Activated CD8-positive, alpha-beta memory T cell treated with anti-CD3 and anti-CD28 coated beads, Interleukin-2, amount 50 U/mL, for 48 hours (primary cell): ENCODE measurements around the gene SGSM1.

Experiments
- DNase-seq: peaks from one replicate; pipeline ENCODE4 v3.0.0-alpha.2; 2020

SGSM1 gene

DNA sequence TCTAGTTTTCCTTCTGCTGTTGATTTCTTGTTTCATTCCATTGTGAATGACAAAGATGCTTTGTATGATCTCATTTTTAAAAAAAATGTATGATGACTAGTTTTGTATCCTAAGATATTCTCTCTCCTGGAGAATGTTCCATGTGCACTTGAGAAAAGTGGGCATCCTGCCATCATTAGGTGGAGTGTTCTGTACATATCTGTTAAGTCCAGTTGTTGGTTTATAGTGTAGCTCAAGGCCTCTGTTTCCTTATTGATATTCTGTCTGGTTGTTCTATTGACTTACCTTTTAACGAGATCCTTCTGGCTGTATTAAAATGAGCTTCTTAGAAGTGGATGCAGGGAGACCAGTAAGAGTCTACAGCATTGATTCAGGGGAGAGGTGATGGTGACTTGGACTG, 35.2 kb downstream of the SGSM1 start:
- no peak for DNase-seq

DNA sequence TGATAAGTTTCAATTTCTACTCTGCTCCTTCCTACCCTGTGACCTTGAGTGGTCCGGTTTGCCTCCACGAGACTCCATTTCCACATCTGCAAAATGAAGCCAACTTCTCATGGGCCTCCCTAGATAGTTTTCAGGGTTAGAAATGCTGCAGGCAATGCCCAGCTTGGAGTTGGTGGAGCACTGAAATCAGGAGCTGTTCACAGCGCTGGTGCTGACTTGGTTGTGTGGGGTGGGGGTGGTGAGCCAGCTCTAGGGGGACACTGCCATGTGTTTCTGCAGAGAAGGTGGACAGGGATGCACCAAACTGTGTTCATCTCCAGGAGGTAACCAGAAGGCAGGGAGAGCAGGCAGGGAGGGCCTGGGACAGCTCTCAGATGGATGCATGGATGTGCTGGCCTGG, 37.0 kb downstream of the SGSM1 start:
- DNase-seq = no peak

DNA sequence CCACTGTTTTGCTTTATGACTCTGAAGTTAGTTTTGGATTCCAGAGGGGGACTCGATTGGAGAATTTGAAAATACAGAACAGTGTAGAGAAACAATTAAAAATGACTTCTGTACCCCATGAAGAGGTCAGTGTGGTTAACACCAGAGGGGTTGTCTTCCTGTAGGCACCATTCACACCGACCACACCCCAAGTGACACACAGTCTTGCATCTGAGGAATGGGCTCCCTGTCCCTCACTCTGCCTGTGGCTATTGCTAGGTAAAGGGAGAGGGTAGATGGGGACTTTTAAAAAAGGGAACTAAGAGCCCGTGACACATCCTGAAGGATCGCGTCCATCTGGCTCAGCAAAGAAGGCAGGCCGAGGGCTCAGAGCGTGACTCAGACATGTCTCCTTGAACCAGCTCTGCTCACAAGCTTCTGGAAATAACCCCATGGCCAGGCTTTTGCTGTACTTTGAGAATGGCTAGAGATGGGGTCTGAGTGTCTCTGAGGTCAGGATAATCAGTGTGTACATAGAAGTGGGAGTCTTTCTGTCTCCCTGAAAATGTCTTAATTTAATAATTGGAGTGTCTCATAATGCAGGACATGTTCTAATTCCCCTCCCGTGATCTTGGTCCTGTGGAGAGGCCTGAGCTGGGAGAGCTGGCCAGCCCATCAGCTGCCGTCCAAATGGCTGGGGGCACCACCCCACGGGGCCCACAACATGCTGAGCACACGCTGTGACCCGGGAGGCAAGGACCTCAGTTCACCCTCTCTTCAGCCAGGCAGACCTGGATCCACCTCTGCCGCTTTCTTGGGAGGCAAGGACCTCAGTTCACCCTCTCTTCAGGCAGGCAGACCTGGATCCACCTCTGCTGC, 39.3 kb downstream of the SGSM1 start:
- DNase-seq = no peak

DNA sequence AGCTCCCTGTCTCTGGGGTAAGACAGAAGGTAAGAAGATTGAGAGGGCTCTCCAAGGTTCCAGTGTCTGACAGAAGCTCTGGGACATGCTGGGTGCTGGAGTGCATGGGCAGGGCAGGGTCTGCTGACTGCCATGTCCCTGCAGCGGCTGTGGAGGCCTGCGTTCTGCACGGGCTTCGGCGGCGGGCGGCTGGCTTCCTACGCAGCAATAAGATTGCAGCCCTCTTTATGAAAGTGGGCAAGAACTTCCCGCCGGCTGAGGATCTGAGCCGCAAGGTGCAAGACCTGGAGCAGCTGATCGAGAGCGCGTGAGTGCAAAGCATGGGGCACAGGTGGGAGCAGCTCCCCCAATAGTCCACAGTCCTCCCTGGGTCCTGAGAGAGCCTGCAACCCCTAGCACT, 41.5 kb downstream of the SGSM1 start:
- no peak for DNase-seq

DNA sequence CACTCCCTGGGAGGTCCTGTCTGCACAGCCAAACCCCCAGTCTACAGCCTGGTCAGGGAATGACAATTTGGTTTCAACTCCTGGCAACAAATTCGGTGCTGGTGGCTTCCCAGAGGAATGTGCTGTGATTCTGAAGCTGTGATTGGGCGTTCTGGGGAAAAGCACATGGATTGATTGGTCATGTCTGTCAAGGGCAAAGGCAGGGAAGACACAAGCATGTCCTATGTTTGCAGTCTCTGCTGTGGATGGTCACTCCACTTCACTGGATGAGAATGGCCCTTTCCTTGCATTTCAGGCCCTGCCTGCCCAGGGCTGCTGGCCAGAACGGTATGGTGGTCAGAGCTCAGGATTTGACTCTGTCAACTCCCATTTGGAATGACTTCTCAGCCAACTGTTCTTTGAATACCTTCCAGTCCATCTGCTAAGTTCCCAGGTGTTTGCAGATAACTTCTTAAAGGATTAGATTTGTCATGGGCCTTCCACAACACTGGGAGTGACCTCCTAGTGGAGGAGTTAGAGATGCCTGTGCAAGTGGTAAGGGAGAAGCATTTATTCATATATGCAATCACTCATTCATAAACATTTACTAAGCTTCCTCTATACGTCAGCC, 42.7 kb downstream of the SGSM1 start:
- DNase-seq = no peak

DNA sequence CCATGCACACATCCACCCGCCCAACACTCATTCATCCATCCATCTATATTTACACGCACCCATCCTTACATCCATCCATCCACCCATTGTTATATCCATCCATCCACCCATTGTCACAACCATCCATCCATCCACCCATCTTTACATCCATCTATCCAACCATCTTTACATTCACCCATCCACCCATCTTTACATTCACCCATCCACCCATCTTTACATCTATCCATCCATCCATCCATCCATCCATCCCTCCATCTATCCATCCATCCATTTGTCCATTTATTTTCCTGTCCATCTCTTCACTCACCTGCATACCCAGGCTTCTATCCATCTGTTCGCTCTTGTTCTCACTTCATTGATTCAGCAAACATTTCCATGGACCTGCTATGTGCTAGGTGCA, 49.8 kb downstream of the SGSM1 start:
- DNase-seq = no peak

DNA sequence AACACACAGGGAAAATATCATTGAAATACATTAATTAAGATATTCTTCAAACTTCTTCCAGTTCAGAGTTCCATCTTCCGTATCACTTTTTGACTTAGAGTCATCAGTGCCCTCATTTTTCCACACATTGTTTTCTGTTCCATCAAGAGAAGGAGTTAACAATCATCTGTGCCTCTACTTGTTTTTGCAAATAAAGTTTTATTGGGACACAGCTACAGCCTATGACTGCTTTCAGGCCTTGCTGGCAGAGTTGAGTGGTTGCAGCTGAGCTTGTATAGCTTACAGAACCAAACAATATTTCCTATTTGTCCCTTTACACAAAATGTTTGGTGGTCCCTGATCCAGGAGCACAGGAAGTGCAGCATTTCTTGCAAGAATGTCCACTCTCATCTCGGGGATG, 51.6 kb downstream of the SGSM1 start:
- DNase-seq = no peak

DNA sequence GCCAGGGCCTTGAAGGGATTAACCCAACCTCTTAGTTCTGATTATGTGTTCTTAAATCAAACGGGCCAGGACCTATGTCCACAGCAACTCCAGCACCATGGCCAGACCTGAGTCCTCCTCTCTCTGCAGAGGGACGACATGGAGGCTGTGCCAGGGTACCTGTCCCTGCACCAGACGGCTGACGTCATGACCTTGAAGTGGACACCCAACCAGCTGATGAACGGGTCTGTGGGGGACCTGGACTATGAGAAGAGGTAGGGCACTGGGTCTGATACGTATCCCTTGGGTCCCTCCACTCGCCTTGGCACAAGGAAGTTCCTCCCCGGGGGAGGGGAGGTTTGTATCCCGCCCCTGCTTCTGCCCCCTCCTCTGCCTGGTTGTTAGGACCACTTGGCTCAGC, 53.6 kb downstream of the SGSM1 start:
- DNase-seq = no peak

DNA sequence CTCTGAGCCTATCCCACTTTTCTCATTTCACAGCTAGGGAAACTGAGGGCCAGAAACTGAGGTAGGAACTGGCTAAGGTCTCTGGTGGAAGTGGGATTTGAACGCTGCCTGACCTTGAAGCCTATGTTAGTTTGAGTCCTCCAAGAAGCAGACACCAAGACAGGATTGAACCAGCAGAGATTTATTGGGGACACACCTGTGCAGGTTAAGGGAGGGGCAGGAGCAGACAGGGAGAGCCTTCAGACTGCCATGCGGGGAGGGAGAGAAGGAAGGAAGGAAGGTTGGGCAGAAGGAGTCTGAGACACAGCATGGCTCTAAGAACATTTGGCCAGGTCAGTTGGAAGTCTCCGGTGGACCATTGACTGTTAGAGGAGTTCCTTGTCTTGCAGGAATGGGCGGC, 59.5 kb downstream of the SGSM1 start:
- no peak for DNase-seq

DNA sequence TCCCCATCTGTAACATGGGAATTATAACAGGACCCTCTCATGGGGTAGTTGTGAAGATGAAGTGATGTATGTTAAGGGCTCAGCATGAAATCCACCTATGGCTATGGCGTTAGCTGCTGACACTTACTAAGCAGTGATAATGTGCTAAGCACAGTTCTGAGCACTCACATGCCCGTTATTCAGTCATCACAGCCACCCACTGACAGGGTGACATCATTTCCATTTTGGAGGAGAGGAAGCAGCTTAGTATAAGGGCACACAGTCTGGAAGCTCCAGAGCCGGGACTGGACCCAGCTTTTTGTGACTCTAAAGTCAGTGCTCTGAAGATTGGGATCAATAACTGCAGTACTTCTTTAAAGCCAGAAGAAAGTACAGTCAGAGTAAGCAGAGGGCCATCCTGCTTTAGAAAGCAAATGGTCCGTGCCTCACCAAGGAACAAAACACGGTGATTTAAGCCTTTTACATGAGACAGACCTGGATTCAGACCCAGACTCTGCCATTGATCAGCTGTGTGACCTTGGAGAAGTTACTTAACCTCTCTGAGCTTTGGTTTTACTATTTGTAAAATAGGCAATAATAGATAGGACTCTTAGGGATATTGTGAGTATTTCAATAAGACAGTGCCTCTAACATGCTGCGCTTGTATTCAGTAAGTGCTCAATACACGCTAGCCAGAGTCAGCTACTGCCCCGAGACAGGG, 61.5 kb downstream of the SGSM1 start:
- no peak for DNase-seq

DNA sequence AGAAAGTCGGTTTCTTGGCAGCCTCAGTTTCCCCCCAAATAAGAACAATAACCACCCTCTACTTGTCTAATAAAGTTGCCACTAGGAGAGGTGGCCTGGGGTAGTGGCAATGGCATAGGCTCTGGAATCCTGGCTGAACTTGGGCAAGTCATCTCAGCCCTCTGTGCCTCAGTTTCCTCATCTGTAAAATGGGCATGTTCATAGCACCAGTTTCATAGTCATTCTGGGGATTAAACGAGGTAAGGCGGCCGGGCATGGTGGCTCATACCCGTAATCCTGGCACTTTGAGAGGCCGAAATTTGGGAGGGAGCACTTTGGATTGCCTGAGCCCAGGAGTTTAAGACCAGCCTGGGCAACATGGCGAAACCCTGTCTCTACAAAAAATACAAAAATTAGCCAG, 63.0 kb downstream of the SGSM1 start:
- no peak for DNase-seq

DNA sequence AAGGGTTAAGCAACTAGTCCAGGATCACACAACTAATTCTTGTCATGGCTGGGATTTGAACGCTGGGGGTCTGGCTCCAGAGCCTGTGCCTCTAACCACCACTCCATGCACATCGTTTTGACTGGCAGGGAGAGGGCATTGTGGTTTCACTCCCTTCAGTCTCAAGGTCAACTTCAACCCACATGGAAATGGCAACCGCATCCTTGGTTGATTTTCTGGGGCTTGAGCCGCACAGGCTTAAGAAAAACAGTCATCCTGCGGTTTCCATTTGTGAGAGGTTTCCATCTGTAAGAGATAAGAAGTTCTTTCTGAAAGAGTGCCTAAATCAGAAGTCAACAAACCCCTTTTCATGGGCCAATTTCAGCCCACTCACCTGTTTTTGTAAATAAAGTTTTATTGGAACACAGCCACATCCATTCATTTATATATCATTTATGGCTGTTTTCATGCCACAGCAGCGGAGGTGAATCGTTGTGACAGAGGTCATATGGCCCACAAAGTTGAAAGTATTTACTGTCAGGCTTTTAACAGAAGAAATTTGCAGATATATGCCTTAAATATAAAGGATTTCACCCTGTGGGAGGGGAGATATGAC, 65.7 kb downstream of the SGSM1 start:
- no peak for DNase-seq

DNA sequence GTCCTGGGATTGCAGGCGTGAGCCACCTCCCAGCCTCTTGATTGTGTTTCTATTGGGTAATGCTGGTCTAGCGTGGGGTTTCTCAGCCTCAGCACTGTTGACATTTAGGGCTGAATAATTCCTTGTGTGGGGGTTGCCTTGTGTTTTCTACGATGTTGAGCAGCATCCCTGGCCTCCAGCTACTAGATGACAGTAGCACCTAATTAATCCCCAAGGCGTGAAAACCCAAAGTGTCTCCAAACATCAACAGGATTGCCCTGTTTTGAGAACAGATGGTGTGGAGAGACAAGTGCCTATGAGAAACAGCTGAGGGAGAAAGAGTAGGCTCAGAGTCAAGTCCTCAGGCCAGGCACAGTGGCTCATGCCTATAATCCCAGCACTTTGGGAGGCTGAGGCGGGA, 67.2 kb downstream of the SGSM1 start:
- no peak for DNase-seq

DNA sequence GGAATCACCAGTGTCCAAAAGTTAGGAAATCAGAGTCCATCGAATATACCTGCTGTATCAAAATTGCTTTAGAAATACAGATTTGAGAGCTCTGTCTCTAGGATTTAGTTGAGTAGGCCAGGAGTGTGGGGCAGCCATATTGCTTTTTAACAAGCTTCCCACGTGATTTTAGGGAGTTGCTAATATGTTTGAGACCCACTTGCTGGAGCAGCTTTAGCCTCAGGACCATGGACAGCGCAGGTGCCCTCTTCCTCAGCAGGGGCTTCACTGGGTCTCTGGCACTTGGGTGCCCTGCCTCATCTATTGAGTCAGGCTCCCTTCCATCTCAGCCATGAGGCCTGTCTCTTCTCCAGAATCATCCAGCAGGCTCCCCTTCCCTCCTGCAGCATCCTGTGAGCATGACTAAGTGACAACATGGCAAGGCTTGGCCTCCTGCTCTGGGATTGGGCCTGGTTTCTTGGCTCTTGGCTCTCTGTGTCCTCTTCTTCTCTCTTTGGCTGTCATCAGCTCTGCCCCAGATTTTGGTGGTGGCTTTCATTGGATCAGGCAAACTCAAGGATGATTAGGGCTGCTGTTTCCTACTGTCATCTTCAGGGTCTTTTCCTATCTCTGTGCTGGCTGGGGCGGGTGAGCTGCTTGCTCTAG, 70.0 kb downstream of the SGSM1 start:
- peak; percentile 58 for DNase-seq

DNA sequence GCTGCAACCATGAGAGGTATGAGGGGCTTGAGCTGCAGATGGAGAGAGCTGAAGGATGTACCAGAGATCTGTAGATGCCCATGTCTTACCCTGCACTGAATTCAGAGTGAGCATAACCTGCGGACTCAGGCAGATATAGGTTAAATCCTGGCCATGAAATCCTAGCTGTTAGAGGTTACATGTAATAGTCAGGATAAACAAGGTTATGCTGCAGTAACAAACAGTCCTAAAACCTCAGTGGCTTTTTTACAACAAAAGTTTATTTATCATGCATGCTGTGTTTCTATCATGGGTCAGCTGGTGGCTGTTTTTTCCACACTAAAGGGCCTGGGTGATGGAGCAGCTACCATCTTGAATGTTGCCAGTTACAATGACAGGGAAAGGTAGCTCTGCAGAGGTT, 70.7 kb downstream of the SGSM1 start:
- no peak for DNase-seq

DNA sequence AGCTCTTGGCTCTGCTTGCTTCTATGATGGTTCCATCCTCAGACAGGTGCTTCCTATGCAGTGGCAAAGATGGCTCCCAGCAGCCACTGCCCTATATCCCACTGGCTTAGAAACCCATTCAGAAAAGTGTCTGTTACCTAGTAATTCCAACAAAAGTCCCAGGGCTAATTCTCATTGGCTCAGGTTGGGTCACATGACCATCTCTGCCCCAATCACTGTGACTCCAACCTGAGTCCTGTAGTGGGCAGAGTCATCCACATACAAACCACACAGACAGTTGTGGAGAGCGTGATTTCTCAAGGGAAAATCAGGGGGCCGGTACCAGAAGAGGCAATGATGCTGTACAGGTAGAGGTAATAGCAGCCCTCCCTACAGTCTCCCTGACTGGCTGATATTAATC, 73.0 kb downstream of the SGSM1 start:
- no peak for DNase-seq

DNA sequence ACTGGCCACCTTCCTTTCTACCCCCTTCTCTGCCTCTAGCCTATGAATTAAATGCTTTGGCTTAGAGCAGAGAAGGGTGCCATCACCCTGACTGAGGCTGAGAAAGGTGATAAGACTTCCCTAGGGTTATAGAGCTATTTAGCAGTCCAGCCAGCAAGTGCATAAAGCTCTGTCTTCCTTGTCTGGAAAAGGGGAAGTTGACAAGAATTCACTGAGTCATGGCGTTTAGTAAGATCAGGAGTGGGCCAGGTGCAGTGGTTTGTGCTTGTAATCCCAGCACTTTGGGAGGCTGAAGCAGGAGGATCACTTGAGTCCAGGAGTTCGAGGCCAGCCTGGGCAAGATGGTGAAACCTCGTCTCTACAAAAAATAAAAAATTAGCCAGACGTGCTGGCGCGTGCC, 77.4 kb downstream of the SGSM1 start:
- DNase-seq = no peak

DNA sequence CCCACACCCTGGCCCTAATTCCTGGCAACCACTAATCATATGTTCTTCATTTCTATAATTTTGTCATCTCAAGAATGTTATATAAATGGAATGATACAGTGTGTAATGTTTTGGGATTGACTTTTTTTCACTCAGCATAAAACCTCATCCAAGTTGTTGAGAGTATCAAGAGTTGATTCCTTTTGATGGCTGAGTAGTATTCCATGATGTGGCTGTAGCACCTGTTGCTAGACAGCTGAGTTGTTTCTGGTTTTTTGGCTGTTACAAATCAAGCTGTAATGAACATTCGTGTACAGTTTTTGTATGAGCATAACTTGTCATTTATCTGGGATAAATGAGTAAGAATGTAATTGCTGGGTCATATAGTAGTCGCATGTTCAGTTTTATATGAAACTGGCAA, 81.2 kb downstream of the SGSM1 start:
- no peak for DNase-seq

DNA sequence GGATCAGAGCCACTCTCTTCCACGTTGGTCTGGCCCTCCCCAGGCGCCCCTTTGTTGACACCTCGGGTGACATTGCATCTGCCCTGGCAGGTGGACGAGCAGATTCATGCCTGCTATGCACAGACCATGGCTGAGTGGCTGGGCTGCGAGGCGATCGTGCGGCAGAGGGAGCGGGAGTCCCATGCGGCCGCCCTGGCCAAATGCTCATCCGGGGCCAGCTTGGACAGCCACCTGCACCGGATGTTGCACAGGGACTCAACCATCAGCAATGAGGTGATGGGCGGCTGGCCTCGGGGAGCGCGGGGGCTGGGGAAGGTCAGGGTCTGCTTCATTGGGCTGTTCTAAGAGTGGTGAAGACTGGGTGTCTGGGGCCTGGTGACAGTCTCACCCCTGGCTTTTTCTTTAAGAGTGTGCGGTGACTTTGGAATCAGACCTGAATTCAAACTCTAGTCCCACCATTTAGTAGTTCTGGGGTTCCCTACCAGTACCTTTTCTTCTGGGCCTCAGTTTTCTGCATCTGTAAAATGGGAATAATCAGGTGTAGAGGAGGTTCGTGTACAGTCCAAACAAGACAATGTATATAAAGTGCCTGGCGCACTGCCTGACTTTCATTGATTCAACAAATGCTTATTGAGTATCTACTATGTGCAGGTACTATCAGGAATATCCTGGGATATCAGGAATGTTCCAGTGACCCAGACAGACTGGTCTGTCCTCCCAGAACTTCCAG, 87.5 kb downstream of the SGSM1 start:
- DNase-seq = no peak

DNA sequence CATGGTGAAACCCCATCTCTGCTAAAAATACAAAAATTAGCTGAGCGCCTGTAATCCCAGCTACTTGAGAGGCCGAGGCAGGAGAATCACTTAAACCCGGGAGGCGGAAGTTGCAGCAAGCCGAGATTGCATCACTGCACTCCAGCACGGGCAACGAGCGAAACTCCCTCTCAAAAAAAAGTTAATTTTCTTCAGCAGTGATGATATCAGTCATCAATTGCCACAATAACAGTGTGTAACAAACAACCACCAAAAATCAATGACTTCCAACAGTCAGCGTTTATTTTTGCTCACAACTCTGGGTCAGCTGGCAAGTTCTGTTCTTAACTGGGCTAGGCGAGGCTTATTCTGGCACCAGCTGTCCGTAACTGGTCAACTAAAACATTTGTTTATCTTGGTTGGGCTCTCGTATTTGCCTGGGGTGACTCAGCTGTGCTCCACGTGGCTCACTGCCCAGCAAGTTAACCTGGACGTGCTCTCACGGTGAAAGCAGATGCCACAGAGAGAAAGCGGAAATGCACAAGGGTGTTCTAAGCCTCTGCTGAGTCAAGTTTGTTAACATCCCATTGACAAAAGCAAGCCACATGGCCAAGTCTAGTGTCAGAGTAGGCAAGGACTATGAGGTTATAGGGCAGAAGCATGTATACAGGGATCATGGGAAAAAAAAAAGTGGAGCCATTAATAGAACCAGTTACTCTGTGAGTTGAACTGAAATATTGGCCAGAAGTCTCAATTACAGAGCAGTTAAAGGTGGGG, 88.4 kb downstream of the SGSM1 start:
- no peak for DNase-seq

DNA sequence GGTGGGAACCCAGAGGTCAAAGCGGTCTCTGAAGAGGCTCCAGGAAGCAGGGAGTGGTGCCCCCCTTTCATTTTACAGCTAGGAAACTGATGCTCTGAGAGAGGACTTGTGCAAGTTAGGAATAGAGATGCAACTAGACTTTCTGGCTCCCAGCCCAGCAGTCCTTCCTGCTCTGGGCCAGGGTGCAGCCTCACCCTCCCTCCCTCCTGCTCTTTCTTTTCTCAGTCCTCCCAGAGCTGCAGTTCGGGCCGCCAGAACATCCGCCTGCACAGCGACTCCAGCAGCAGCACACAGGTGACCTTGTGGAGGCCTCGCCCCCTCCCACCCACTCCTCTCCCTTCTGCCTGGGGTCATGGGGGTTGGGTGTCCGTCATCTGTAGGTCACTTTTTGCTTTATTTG, 89.0 kb downstream of the SGSM1 start:
- no peak for DNase-seq

DNA sequence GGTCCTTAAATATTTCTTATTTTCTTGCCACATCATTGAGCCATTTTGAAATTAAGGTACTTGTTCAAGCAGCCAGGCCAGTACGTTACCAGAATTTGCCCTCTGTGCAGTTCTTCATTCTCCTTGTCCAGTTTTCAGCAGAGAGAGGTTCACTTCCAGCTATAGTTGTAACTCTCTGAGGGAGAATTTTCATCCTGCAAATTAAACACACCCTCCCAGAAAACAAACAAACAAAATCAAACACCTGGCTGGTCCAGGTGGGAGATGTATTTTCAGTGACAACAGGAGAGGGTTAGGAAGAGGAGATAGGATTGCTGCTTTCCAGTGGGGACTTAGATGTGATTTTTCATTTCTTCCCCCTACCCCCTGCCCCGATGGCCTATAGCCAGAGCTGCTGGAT, 95.4 kb downstream of the SGSM1 start:
- no peak for DNase-seq
